ELF-1 (cell line): Measurements from ENCODE around the gene SIDT2.

Experiments used
- DNase-seq: peaks from one replicate; pipeline ENCODE4 v3.0.0-alpha.2; 2016; ENCODE audit warnings: low read depth, low spot score

The SIDT2 gene

GRCh38 chr11:117189191-117189940 lies 10.8 kb downstream of the SIDT2 start:
- DNase-seq = no peak

- no peak for DNase-seq
Measured at GRCh38 chr11:117189941-117190544, 11.5 kb downstream of the SIDT2 start.

- no peak for DNase-seq
Measured at GRCh38 chr11:117191680-117192400, 13.3 kb downstream of the SIDT2 start.

GRCh38 chr11:117192401-117192875 lies 13.9 kb downstream of the SIDT2 start:
- DNase-seq = no peak

GRCh38 chr11:117193130-117194020 lies 14.8 kb downstream of the SIDT2 start:
- DNase-seq = no peak

GRCh38 chr11:117194267-117194666 lies 15.7 kb downstream of the SIDT2 start:
- DNase-seq = no peak

- DNase-seq = no peak
Measured at GRCh38 chr11:117195258-117195657, 16.7 kb downstream of the SIDT2 start.

GRCh38 chr11:117195761-117196160 lies 17.2 kb downstream of the SIDT2 start:
- no peak for DNase-seq

- DNase-seq = no peak
Measured at GRCh38 chr11:117197006-117197405, 18.5 kb downstream of the SIDT2 start.

- DNase-seq = peak; percentile 89
Measured at GRCh38 chr11:117197516-117198456, 19.2 kb downstream of the SIDT2 start.

GRCh38 chr11:117198613-117199012 lies 20.1 kb downstream of the SIDT2 start:
- no peak for DNase-seq

GRCh38 chr11:117199053-117199915 lies 20.7 kb downstream of the SIDT2 start, which contains the start of gene TAGLN:
Gene TAGLN (plus strand): TSS chr11:117199370. CDS start chr11:117203014, 3,644 bp downstream.
- peak; percentile 93 for DNase-seq

- DNase-seq = no peak
Measured at GRCh38 chr11:117199916-117200812, 21.6 kb downstream of the SIDT2 start.

- DNase-seq = no peak
Measured at GRCh38 chr11:117200813-117201657, 22.5 kb downstream of the SIDT2 start.

GRCh38 chr11:117201658-117202305 lies 23.2 kb downstream of the SIDT2 start:
- no peak for DNase-seq

GRCh38 chr11:117202386-117203068 lies 24.0 kb downstream of the SIDT2 start:
- DNase-seq = no peak
